Middle frontal gyrus (tissue), 1 donor: Measurements from ENCODE around the gene GALNT15.

ENCODE experiments used
- DNase-seq: peaks from one replicate; pipeline ENCODE4 v3.0.0-alpha.2; 2015; ENCODE audit warnings: low spot score; ENCODE audit errors: extremely low spot score

Gene GALNT15, protein sequence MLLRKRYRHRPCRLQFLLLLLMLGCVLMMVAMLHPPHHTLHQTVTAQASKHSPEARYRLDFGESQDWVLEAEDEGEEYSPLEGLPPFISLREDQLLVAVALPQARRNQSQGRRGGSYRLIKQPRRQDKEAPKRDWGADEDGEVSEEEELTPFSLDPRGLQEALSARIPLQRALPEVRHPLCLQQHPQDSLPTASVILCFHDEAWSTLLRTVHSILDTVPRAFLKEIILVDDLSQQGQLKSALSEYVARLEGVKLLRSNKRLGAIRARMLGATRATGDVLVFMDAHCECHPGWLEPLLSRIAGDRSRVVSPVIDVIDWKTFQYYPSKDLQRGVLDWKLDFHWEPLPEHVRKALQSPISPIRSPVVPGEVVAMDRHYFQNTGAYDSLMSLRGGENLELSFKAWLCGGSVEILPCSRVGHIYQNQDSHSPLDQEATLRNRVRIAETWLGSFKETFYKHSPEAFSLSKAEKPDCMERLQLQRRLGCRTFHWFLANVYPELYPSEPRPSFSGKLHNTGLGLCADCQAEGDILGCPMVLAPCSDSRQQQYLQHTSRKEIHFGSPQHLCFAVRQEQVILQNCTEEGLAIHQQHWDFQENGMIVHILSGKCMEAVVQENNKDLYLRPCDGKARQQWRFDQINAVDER

DNA sequence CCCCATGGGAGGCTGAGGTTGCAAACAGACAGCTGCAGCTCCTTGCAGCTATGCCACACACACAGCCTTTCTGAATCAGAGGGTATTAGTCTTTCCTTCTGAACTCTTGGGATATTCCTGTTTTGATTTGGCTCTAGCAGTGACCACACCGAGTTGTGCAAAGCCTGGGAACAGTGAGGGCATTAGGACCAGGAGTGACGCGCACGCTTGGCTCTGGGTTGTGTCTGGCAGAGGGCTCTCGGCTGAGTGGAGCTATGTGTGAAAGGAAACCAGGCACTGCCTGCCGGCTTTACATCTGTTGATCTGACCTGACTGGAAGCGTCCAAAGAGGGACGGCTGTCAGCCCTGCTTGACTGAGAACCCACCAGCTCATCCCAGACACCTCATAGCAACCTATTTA, at the start of gene GALNT15:
Gene GALNT15, plus strand, starts transcription at position 292 of the 400 bp plus-strand sequence. CDS start 472 bp downstream, outside the sequence.
- DNase-seq: peak; percentile 62

DNA sequence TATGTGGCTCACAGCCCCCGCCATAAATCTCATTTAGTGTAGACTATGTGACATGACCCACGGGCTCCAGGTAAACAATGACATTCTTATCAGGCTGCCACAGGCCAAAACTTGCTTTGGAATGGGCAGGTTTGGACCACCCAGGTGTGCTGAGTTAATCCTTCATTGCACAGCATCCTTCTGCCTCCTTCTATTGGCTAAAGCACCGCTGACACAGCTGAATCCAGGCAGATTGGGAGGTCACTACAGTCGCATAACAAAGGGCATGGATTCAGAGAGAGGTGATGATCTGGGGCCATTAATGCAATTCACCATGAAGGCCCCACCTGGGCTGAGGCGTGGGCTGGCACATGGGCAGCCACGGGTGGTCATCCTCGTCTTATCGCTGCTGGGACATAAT, 47.8 kb upstream of the GALNT15 start:
- no peak for DNase-seq

DNA sequence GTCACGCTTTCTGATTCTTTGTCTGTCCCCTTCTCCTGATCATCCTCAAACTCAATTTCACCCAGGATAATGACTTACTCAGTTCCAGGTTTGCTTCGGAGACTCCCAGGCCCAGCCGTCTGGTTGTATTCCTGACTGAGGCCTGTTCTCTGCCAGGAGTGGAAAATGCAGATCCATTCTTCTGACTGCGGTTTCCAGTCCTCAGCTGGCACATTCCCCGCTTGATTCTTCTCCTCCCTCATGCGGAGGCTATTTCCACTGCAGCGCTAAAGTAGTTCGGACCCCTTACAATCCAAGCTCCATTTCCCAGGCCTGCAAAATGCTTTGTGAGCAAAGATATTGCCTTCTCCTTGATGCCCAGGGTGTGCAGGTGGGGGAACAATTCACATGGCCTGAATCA, 47.2 kb upstream of the GALNT15 start:
- no peak for DNase-seq

DNA sequence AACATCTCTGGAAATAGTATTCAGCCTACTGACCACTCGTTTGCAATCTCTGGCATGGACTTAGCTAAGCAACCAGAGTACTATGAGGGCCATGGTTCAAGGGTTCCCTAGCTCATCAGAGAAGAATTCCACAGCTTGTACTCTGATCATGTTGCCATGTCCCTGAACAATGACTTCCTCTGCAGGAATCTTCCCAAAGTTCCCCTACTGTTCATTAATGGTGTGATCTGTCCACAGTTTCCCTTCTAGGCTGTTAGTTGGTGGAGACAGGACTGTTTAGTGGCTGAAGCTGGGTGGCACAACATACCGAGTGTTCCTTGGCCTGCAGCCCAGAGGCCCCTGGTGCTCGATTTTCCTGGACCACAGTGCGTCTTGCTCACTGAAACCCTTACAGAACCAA, 44.4 kb upstream of the GALNT15 start:
- no peak for DNase-seq

DNA sequence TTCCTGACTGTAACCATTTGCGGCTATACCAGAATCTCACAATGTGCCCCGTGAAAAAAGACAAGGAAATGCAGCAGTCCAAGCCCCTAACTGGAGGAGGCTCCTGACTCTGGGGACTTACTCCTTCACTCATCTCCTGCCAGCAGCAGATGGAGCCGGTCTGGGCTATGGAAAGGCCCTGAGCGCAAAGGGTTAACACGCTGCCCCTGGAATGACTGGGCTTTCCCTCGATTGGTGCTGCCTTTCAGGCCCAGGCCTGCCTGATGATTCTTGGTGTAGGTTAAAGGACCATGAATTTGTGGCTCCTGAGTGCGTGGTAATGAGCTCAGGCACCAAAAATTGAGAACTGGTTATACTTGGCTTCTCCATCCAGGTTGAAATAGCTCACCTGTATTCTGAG, 42.3 kb upstream of the GALNT15 start:
- no peak for DNase-seq

DNA sequence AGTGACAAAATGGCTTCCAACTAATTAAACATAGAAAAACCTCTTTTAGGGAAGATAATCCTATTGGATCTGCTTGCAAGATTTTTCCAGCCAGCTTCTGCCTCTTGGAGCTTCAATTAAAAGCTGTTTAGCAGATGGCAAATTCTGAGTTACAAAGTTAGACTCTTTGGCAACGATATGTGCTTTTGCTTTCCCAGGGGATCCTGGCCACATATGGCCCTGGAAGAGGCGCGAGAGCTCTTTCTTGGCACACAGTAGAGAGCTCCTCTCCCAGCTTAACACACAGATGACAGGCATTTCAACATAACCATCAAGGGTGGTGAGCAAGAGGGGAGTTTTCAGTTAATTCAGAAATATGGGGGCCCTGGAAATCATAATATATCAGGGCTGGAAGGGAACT, 41.6 kb upstream of the GALNT15 start:
- peak; percentile 72 for DNase-seq

DNA sequence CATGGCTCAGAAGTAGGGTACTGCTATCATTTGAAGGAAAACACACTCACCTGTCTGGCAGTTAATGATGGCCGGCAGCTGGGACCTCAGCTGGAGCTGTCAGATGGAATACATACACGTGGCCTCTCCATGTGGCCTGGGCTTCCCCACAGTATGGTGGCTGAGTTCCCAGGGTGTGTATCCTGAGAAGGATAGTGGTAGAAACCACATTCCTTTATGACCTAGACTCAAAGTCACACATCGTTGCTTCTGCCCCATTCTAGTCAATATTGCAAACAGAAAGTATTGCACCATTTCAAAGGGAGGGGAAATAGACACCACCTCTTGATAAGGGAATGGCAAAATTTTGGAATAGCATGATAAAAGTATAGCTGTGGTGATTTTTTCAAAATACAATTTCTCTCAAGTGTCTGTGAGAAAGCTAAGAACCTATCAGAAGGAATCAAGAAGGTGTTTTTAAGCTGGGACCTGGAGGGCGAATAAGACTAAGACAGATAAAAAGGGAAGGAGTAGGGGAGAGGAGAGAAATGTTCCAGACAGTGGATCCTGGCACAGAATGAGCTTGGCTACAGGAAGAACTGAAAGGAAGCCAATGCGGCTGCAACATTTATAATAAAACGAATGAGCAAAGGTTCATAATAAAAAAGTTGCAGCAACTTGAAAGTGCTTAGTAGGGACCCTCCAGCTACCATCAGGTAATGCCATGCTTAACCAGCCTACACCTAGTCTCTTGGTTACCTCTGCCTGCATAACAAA, 40.1 kb upstream of the GALNT15 start:
- DNase-seq: no peak

DNA sequence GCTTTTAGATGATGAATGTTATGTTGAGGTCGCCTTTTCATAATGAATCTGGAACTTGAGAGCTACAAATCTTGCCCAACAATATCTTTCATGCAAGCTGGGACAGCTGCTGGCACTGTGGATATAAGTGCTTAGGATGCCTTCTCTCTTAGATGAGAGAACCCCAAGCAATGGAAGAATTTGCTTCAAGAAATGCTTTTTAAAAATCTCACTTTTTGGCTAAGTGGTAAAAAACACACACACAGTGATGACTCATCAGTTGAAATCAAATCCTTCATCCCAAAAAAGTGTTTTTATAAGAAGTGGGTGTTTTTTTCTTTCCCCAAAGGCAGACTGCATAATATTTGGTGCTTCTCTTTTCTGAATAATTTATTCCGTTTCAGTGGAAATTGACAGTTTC, 38.4 kb upstream of the GALNT15 start:
- DNase-seq: no peak

DNA sequence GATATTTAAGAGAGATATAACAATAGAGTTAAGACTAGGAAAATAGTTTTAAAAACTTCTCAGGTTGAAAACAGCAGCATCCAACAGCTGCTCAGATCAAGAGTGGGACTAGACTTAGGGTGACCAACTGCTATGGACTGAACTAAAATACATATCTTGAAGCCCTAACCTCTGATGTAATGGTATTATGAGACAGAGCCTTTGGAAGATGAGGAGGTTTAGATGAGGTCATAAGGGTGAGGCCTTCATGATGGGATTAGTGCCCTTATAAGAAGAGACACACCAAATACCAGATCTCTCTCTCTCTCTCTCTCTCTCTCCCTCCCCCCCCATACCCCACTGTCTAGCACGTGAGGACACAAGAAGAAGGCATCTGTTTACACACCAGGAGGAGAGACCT, 37.4 kb upstream of the GALNT15 start:
- no peak for DNase-seq

DNA sequence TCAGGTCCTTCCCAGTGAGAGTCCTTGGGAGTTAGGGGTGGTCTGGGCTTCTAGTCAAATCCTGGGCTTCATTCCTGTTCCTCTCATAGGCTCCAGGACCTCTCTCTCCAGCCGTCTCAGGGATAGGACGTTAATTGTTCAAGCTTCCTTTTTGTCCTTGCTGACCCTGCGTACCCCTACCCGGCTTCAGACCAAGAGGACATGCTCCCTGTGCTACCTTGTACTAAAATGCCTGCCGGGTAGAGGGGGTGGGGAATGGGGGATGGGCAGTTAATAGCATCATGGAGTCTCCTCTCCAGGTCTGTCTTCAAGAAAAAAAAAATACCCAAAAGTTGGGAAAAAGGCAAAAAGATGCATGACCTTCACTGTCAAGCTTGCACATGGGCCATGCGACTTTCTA, 36.5 kb upstream of the GALNT15 start:
- no peak for DNase-seq

DNA sequence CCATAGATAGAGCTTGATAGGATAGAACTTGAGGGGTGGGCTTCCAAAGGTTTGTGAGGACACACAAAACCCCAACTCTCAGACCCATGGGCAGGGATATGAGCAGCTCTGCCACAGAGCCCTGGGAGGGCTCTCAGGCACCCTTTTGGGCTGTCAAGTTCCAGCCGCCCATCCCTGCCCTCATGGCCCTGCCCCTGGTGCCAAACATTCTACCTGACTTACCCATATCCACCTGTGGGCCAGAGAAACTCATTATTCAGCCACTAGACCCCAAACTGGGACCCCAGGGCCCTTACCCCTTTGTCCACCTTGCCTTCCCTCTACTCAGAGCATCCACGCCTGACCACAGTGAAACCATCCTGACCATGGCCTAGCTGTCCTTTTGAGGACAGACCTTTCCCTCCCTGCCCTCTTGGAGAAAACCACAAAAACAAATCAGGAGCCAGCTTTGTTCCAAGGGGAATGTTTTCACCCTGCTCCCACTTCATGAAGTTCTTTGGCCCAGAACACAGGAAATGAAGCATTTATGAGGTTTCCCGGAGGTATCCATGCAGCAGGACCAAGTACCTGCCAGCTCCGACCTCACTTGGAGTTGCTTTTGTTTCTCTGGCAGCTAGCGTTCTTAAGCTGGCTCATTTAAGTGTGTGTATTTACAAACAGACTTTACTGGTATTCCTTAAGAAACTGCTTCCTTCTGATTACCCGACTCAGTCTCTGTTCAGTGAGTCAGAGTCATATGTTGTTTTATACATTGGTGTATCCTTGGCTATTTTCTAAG, 34.2 kb upstream of the GALNT15 start:
- no peak for DNase-seq

DNA sequence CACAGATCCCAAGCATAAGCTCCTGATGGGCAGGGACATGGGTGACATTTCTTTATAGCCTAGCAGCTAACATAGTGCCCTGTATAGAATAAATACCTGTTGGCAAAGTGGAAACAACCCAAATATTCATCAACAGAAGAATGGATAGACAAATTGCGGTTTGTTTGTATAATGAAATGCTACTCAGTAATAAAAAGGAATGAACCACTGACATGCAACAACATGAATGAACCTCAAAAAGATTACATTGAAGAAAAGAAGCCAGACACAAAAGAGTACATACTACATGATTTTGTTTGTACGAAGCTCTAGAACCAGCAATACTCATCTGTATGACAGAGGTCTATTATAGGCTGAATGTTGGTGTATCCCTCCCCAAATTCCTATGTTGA, 33.6 kb upstream of the GALNT15 start:
- no peak for DNase-seq

DNA sequence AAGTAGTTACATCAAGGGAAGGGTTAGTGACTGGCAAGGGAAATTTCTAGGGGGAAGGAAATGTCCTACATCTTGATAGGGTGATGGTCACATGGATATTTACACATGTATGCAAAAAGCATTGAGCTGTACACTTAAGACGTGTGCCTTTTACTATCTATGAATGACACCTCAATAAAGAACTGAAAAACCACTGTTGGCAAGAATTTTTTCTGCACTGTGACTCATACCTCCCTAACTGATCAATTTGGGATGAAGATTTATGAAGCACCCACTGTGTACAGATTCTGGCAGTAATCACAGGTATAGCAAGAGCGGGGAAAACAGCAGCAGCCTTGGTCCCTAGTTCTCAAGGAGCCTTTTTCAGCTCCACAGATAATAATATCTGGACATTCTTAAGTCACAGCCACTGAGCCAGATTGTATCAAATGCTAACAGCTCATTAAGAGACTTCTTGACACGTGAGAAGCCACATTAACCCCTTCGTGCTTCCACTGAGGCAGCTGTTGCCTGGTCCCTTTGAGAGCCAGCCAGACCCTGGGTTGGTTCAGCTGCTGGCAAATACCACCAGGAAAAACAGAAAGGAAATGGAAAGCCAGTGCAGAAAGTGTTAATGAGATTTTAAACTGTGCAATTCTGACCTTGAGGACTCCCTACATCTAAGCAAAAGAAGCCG, 32.0 kb upstream of the GALNT15 start:
- no peak for DNase-seq

DNA sequence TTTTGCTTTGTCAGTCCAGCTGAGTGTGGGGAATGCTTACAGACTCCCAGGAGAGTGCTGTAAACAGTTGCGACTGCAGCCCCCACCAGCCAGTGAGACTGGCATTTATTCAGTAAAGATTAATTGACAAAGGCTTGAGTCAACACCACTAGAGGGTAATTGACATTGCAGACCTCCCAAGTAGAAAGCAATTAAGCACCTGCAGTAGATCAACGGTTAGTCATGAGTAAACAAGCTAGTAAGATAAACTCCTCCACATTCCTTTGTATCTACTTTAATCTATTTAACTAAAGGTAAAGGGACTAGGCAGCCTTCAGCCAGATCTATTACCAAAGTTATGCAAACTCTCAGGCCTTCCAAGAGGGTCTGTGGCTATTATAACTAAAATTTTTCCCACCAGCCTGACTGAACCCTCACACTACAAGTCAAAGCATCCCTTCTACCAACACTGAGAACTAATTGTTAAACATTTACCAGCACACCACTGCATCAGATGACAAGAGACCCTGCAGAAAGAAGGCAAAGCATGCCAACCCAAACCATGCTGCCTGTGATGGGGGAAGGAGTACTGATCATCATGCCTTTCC, 30.5 kb upstream of the GALNT15 start:
- DNase-seq: no peak

DNA sequence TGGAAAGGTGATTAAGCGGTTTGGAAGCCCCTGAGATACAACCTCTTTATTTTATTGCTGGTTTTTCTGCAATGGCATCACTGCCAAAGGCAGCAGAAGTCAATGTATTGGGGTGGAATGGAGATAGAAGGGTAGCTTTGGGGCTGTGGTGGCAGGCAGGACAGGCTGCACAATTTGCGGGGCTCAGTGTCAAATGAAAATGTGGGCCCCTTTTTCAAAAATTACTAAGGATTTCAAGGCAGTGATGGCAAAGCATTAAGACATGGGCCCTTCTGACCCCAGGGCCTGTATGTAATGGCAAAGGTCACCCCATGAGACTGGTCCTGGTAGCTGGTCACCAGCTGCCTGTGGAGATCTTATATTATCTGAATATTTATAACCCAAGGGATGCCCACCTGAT, 29.3 kb upstream of the GALNT15 start:
- no peak for DNase-seq

DNA sequence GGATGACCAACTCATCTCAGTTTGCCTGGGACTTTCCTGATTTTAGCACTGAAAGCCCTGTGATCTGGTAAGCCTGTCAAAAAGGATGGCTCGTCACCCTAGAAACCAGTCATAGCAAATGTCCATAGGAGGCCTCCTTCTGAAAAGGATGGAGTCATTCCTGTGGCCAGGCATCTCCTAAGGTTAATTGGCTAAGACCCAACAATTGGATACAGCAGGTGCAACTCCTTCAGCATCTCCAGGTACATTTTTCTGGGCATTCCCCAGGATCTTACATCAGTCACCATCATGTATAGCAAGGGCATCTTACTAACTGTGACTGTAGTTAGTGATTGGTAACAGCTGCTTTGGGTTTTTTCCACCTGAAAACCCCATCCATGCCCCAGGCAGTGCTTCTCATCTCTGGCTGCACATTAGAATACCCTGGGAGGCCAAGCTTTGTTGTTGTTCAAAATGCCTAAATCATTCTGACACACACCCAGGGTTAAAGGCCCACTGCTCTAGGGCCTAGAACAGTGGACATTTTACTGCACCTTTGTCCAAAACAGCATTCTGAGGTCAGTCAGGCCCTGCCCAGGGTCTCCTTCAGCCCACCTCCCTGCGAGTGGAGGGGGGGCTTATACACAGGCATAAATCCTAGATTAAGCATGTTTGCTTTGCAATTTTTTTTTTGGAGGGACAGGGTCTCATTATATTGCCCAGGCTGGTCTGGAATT, 28.3 kb upstream of the GALNT15 start:
- DNase-seq: no peak

DNA sequence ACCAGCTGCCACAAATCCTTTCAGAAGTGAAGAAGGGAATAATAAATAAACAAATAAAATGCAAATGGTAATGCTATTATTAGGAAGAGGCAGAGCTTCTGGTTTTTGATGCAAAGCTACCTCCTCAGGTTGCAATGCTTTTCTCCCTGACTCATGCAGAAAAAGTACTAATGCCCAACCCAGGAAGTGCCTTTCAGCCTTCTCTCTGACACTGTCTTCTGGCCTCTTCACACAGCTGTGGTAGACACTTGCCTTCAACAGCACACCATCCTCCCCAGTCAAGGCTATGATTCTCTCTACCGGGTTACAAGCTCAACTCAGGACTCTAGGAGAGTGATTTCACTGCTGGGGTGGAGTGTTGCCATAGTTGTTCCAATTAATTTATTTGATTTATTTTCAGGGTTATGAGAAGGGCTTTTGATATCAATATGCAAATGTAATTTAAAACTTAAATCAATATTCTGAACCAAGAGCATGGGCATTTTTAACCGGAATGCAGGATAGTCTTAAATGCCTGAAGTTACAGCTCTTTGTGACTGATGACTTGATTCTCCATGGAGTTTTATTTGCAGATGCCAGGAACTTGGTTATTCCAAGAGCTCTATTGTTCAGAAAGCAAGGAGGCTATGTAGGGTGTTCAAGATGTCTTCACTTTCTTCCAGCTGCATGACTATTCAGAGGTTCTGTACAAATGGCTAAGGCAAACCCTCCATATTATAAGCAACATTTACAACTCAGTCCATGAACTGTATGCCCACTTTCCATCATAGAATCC, 27.1 kb upstream of the GALNT15 start:
- no peak for DNase-seq

DNA sequence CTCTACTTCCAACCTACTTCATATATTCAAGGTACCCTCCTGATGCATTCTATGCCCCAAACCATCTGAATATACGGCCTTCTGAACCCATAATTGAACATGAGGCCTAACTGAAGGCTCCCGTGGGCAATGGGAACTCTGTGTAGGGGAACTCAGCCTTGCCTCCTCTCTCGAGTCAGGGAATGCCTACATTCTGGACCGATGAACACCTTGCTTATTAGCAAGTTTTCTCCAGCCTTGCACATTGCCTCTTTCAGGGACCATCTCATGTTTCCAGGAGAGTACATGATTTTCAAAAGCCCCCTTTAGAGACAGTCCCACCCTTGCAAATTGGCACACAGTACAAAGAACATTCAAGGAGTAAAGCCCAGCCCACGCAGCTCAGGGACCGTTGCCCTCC, 26.3 kb upstream of the GALNT15 start:
- no peak for DNase-seq

DNA sequence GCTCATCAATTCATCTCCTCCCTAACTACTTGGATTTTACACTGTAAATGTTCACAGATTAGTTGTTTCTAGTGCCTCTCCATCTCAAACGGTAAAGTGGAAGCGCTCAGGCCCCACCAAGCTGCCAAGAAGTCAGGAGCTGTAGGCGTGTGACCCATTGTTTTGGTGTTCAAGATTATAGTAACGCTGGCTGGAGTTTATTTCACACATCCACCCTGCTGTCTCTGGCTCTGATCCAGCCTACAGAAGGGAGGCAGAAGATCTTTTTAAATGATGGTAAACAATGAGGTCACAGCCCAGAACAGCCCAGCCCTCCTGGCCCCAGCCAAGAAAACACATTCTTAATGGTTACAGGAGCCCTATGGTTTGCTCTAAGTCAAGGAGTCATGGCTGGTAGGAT, 25.7 kb upstream of the GALNT15 start:
- DNase-seq: no peak
